SK-N-SH (cell line): ENCODE measurements around the gene BSN. TPM values are rescaled to one million over a fixed set of nuclear protein-coding genes. Genes with fewer than 3 reads are reported as not detected.
"Not testable (repeated sequence)": the region's sequence is repeated elsewhere in the genome, so short reads cannot be mapped to it uniquely, and the experiment has no call there.

ENCODE experiments used
- CTCF ChIA-PET: fragments of 300-600, 350-600 bp; formaldehyde crosslinking; extraction: SDS; loops from one replicate; lab custom pipeline; 2021; lab: Yijun Ruan, JAX
- POLR2A ChIA-PET: fragments of 350-600 bp; sonication (Branson Sonifier 250); formaldehyde crosslinking; extraction: SDS; loops from one replicate; lab custom pipeline; 2020; ENCODE audit warnings: antibody characterized with exemption, inconsistent platforms; lab: Yijun Ruan, JAX
- DNase-seq: peaks from one replicate; pipeline ENCODE4 v3.0.0; 2012
- H2AFZ ChIP-seq: fragments of 200-600 bp; sonication (generic); 2 replicates; pipeline ENCODE4 v1.8.1; 2016; ENCODE audit warnings: antibody characterized with exemption, mild to moderate bottlenecking, low read depth
- H3F3A ChIP-seq: fragments of 200-600 bp; sonication (generic); replicated peaks from 2 replicates; pipeline ENCODE3; 2016; ENCODE audit warnings: antibody characterized with exemption, mild to moderate bottlenecking; ENCODE audit not compliant: insufficient read depth
- H3K27ac ChIP-seq, 2 experiments: fragments of 200-500 bp in 1 of 2; fragments of 200-600 bp in 1 of 2; sonication (Bioruptor generic) in 1 of 2; sonication (generic), shearing (Covaris generic) in 1 of 2; 2 replicates each; pipeline versions ENCODE4 v1.5.1 to v1.6.1; 2014 to 2016; ENCODE audit warnings: low read depth in 2 of 2, inconsistent platforms in 1 of 2, low read length in 1 of 2, mild to moderate bottlenecking in 1 of 2, mixed read lengths in 1 of 2
- H3K27me3 ChIP-seq: fragments of 200-600 bp; sonication (generic), shearing (Covaris generic); 2 replicates; pipeline ENCODE4 v1.6.1; 2016; ENCODE audit warnings: mixed run types; ENCODE audit not compliant: insufficient read depth
- H3K36me3 ChIP-seq, 2 experiments: fragments of 200-500 bp in 1 of 2; fragments of 200-600 bp in 1 of 2; sonication (Bioruptor generic) in 1 of 2; sonication (generic) in 1 of 2; replicated peaks in 1 of 2; 2 replicates each; pipeline versions ENCODE3 to v1.5.1; 2014 to 2016; ENCODE audit warnings: low read length in 1 of 2, mild to moderate bottlenecking in 1 of 2; ENCODE audit not compliant: insufficient read depth in 2 of 2, control insufficient read depth in 1 of 2
- H3K4me1 ChIP-seq, 2 experiments: fragments of 200-500 bp in 1 of 2; fragments of 200-600 bp in 1 of 2; sonication (Bioruptor generic) in 1 of 2; sonication (generic), shearing (Covaris generic) in 1 of 2; 2 replicates each; pipeline versions ENCODE4 v1.5.1 to v1.6.1; 2014 to 2016; ENCODE audit warnings: low read depth in 1 of 2, low read length in 1 of 2, mixed run types in 1 of 2; ENCODE audit not compliant: insufficient read depth in 2 of 2, control insufficient read depth in 1 of 2
- H3K4me2 ChIP-seq: fragments of 200-600 bp; sonication (generic), shearing (Covaris generic); 2 replicates; pipeline ENCODE4 v1.6.1; 2017; ENCODE audit warnings: mixed run types
- H3K4me3 ChIP-seq, 2 experiments: fragments of 200-500 bp in 1 of 2; fragments of 200-600 bp in 1 of 2; sonication (Bioruptor generic) in 1 of 2; sonication (generic), shearing (Covaris generic) in 1 of 2; 2 replicates each; pipeline versions ENCODE4 v1.5.1 to v1.8.1; 2014 to 2016; ENCODE audit warnings: low read depth in 2 of 2, inconsistent platforms in 1 of 2, low read length in 1 of 2, mild to moderate bottlenecking in 1 of 2, mixed read lengths in 1 of 2, moderate library complexity in 1 of 2
- H3K79me2 ChIP-seq: fragments of 200-600 bp; sonication (generic); 2 replicates; pipeline ENCODE4 v1.8.1; 2017; ENCODE audit warnings: mild to moderate bottlenecking; ENCODE audit not compliant: insufficient read depth
- H3K9ac ChIP-seq: fragments of 200-600 bp; sonication (generic); 2 replicates; pipeline ENCODE4 v1.6.1; 2017; ENCODE audit warnings: mixed run types
- H3K9me2 ChIP-seq: fragments of 200-600 bp; sonication (generic); 2 replicates; pipeline ENCODE4 v1.6.1; 2017; ENCODE audit warnings: mixed run types
- H3K9me3 ChIP-seq: fragments of 200-600 bp; sonication (generic); 2 replicates; pipeline ENCODE4 v1.6.1; 2017; ENCODE audit warnings: mixed run types, mild to moderate bottlenecking, moderate library complexity
- H4K20me1 ChIP-seq: fragments of 200-600 bp; sonication (generic); 2 replicates; pipeline ENCODE4 v1.6.1; 2017; ENCODE audit warnings: mild to moderate bottlenecking, mixed run types; ENCODE audit not compliant: insufficient read depth
- CHD2 ChIP-seq: fragments of 150-350 bp; IDR thresholded peaks from 2 replicates; pipeline ENCODE4 v1.6.1; 2018; ENCODE audit warnings: low read length; ENCODE audit not compliant: partially characterized antibody
- ELF1 ChIP-seq: IDR thresholded peaks from 2 replicates; pipeline ENCODE4 v1.4.0; 2012
- EZH2phosphoT487 ChIP-seq: fragments of 200-600 bp; sonication (generic); IDR thresholded peaks from 2 replicates; pipeline ENCODE4 v1.6.1; 2017; ENCODE audit warnings: low read depth, mixed run types, mild to moderate bottlenecking, antibody characterized with exemption, moderate library complexity, borderline replicate concordance
- FOXM1 ChIP-seq: IDR thresholded peaks from 2 replicates; pipeline ENCODE4 v1.4.0; 2012; ENCODE audit warnings: low read depth, mild to moderate bottlenecking
- REST ChIP-seq: IDR thresholded peaks from 2 replicates; pipeline ENCODE4 v1.6.1; 2012; ENCODE audit warnings: mild to moderate bottlenecking, low read depth, low read length, moderate library complexity
- WGBS: methylation state at CpG from one replicate; pipeline ENCODE4 v1.1.6; 2017; ENCODE audit warnings: low lambda C conversion rate; 5-methylcytosine and 5-hydroxymethylcytosine counted together
- polyA plus RNA-seq, 3 experiments: library from polyadenylated mRNA; depleted of rRNA; stranded (reverse); fragments of >200 nt; gene quantifications; 2 replicates each; pipeline ENCODE4 v1.2.3, GENCODE V29; 2012

BSN gene
- polyA plus RNA-seq, 1 of the 3 experiments (the other 2 are of a cell fraction), result 0.07 TPM

GRCh38 chr3:49694409-49695070 lies 140.3 kb downstream of the BSN start:
- H3K9ac ChIP-seq, POLR2A ChIA-PET, H3K4me2 ChIP-seq, DNase-seq, H2AFZ ChIP-seq, H3F3A ChIP-seq, H3K9me3 ChIP-seq, H3K27ac ChIP-seq, H3K4me3 ChIP-seq, H3K9me2 ChIP-seq, H3K27me3 ChIP-seq, H4K20me1 ChIP-seq: not testable (repeated sequence)
- H3K36me3 ChIP-seq, result peaks cover 0 to 20% of the 10 kb centered on the region in 2 experiments
- peaks cover 0 to 14% of the 10 kb centered on the region in 2 experiments; a peak in 1 of 4 replicates for H3K4me1 ChIP-seq
- WGBS, result 67% methylated on average over 4 of the region's 6 CpGs
- CTCF ChIA-PET, result interaction anchor here (1.0 to 1.4 kb wide), 2 partner anchors 155 kb away, joined by 3 to 6 read pairs; no protein-coding TSS in a partner anchor
- peaks cover 26% of the 10 kb centered on the region for H3K79me2 ChIP-seq

GRCh38 chr3:49695350-49696015 lies 141.2 kb downstream of the BSN start:
- H3K9me3 ChIP-seq, H4K20me1 ChIP-seq, H3K27ac ChIP-seq, H3K4me2 ChIP-seq, H2AFZ ChIP-seq, H3K9ac ChIP-seq, H3F3A ChIP-seq, DNase-seq, H3K4me3 ChIP-seq, H3K9me2 ChIP-seq, POLR2A ChIA-PET, H3K27me3 ChIP-seq: not testable (repeated sequence)
- WGBS, result no CpG with 5 or more reads among the region's 4 CpGs
- Histone ChIP-seq H3K79me2 (peaks cover 17% of the 10 kb centered on the region), H3K36me3 (peaks cover 0 to 29% of the 10 kb centered on the region in 2 experiments), H3K4me1 (peaks cover 0 to 10% of the 10 kb centered on the region in 2 experiments; a peak in 1 of 4 replicates)
- CTCF ChIA-PET, result interaction anchor here (1.4 kb wide), 2 partner anchors 11 to 156 kb away, joined by 3 to 6 read pairs; no protein-coding TSS in a partner anchor

- CTCF ChIA-PET, result interaction anchor here (1.4 to 8.1 kb wide), 3 partner anchors 12 to 160 kb away, joined by 3 to 76 read pairs (median 4); partner anchors contain the start of gene AMIGO3
- H3K27me3 ChIP-seq, result no peaks in the 10 kb centered on the region
- no peak overlapping the region for H2AFZ ChIP-seq
- no peaks in the 10 kb centered on the region for H3F3A ChIP-seq
- POLR2A ChIA-PET, result no interaction called here
- H3K4me2 ChIP-seq, result no peak overlapping the region
- H3K4me1 ChIP-seq, result no peaks in the 10 kb centered on the region
- H3K27ac ChIP-seq, result no peak overlapping the region
- DNase-seq, result no peak
- H3K4me3 ChIP-seq, result no peak overlapping the region
- H3K36me3 ChIP-seq, result peaks cover 0 to 38% of the 10 kb centered on the region in 2 experiments
- H3K79me2 ChIP-seq, result no peaks in the 10 kb centered on the region
- H3K9me2 ChIP-seq, result no peaks in the 10 kb centered on the region
- H4K20me1 ChIP-seq, result no peaks in the 10 kb centered on the region
- 84% methylated on average over 5 of the region's 16 CpGs for WGBS
- H3K9me3 ChIP-seq, result no peaks in the 10 kb centered on the region
- H3K9ac ChIP-seq, result no peak overlapping the region
- no peak for TF ChIP-seq FOXM1
- TF ChIP-seq EZH2phosphoT487, result no peak
- TF ChIP-seq REST, result no peak
- TF ChIP-seq ELF1, result no peak
- TF ChIP-seq CHD2, result no peak
Observed at GRCh38 chr3:49699281-49699979, 145.2 kb downstream of the BSN start.
